RWPE1 (cell line): ENCODE measurements around the gene NR6A1.

Experiments used
- CTCF ChIA-PET: fragments of 350-600 bp; sonication (Branson Sonifier 250); formaldehyde crosslinking; extraction: SDS; loops from one replicate; lab custom pipeline; 2021; lab: Yijun Ruan, JAX
- POLR2A ChIA-PET: fragments of 400-600 bp; formaldehyde crosslinking; extraction: SDS; loops from one replicate; lab custom pipeline; 2020; ENCODE audit warnings: antibody characterized with exemption; ENCODE audit not compliant: low non-redundant PET; lab: Yijun Ruan, JAX
- DNase-seq: peaks from one replicate; pipeline ENCODE4 v3.0.0; 2012; ENCODE audit warnings: low spot score
- H3K27ac ChIP-seq: fragments of 450-650 bp; 2 replicates; pipeline ENCODE4 v1.5.1; 2017
- TF ChIP-seq, protein P1 (sequence below): fragments of 450-650 bp; conservative IDR thresholded peaks from 2 replicates; pipeline ENCODE4 v1.5.1; 2017; ENCODE audit warnings: low read depth, mild to moderate bottlenecking

Gene NR6A1

DNA sequence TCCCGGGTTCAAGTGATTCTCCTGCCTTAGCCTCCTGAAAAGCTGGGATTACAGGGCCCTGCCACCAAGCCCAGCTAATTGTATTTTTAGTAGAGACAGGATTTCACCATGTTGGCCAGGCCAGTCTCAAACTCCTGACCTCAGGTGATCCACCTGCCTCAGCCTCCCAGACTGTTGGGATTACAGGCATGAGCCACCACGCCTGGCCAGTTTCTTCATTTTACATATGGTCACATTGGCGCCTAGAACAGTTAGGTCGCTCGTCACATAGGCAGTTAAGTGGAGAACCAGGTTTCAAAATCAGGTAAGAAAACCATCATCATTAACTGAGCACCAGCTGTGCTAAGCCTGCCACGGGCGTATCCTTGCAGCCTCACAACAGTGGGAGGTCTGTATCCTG lies 41.9 kb upstream of the NR6A1 start:
- no peak for DNase-seq
- CTCF ChIA-PET = interaction anchor here (0.7 to 3.6 kb wide), 4 partner anchors 36 to 51 kb away, joined by 4 to 30 read pairs (median 10); partner anchors contain the start of genes NR6A1 and WDR38
- peak overlapping the region; percentile 94 for H3K27ac ChIP-seq
- POLR2A ChIA-PET = no interaction called here
- TF ChIP-seq, protein P1, sequence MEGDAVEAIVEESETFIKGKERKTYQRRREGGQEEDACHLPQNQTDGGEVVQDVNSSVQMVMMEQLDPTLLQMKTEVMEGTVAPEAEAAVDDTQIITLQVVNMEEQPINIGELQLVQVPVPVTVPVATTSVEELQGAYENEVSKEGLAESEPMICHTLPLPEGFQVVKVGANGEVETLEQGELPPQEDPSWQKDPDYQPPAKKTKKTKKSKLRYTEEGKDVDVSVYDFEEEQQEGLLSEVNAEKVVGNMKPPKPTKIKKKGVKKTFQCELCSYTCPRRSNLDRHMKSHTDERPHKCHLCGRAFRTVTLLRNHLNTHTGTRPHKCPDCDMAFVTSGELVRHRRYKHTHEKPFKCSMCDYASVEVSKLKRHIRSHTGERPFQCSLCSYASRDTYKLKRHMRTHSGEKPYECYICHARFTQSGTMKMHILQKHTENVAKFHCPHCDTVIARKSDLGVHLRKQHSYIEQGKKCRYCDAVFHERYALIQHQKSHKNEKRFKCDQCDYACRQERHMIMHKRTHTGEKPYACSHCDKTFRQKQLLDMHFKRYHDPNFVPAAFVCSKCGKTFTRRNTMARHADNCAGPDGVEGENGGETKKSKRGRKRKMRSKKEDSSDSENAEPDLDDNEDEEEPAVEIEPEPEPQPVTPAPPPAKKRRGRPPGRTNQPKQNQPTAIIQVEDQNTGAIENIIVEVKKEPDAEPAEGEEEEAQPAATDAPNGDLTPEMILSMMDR = no peak

GRCh38 chr9:124812441-124812876 lies 41.3 kb upstream of the NR6A1 start:
- peak; percentile 96 for DNase-seq
- TF ChIP-seq, protein P1 = no peak
- CTCF ChIA-PET = interaction anchor here (0.7 to 5.6 kb wide), 6 partner anchors 33 to 51 kb away, joined by 4 to 53 read pairs (median 12); partner anchors contain the start of genes NR6A1 and WDR38
- POLR2A ChIA-PET = no interaction called here
- H3K27ac ChIP-seq = peak overlapping the region; percentile 94

- CTCF ChIA-PET = interaction anchor here (0.9 to 5.6 kb wide), 4 partner anchors 11 to 42 kb away, joined by 3 to 53 read pairs (median 6); partner anchors contain the start of gene WDR38
- peak; percentile 97 for DNase-seq
- POLR2A ChIA-PET = no interaction called here
- TF ChIP-seq, protein P1 = no peak
- peak overlapping the region; percentile 94 for H3K27ac ChIP-seq
Measured at GRCh38 chr9:124810663-124811355, 39.7 kb upstream of the NR6A1 start.

DNA sequence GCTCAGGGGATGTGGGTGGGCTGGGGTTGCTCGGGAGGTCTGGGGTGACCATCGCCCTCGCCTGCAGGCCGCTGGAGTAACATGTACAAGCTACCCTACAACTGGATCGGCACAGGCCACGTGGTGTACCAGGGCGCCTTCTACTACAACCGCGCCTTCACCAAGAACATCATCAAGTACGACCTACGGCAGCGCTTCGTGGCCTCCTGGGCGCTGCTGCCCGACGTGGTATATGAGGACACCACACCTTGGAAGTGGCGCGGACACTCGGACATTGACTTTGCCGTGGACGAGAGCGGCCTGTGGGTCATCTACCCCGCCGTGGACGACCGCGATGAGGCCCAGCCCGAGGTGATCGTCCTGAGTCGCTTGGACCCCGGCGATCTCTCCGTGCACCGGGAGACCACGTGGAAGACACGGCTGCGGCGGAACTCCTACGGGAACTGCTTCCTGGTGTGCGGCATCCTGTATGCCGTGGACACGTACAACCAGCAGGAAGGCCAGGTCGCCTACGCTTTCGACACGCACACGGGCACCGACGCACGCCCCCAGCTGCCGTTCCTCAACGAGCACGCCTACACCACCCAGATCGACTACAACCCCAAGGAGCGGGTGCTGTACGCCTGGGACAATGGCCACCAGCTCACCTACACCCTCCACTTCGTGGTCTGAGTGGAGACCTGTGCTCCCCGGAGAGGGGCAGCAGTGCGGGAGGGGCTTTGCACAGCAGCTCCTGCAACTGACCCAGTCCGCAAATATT lies 38.8 kb upstream of the NR6A1 start:
- peak overlapping the region; percentile 94 for H3K27ac ChIP-seq
- TF ChIP-seq, protein P1 = no peak
- ChIA-PET CTCF (interaction anchor here (5.6 kb wide), 1 partner anchor 43 kb away, joined by 53 read pairs; the partner anchor contains the start of gene WDR38), POLR2A (no interaction called here)
- DNase-seq = no peak

DNA sequence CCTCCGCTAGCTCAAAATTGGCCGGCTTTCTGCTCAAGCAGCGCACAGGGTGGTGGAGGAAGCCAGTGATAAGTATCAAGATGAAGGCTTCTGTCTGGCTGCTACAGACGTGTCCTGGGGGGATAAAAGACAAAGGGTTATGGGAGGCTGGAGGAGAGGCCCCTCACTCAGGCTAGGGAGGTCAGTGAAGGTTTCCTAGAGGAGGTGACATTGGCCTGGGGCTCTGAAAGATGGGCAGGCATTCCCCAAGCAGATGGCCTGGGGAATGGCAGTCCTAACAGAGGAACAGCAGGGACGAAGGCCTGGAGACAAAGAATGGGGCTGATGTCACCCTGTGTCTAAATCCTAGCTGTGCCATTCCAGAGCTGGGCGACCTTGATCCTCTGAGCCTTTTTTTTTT lies 38.1 kb upstream of the NR6A1 start:
- POLR2A ChIA-PET = no interaction called here
- TF ChIP-seq, protein P1 = no peak
- no peak for DNase-seq
- CTCF ChIA-PET = interaction anchor here (0.6 to 5.6 kb wide), 4 partner anchors 29 to 44 kb away, joined by 3 to 53 read pairs (median 5); partner anchors contain the start of gene WDR38
- peak overlapping the region; percentile 94 for H3K27ac ChIP-seq
